ENCODE results near the gene ZBTB46.
"Not testable (repeated sequence)": the region's sequence is repeated elsewhere in the genome, so short reads cannot be mapped to it uniquely, and the experiment has no call there.

ZBTB46 gene

DNA sequence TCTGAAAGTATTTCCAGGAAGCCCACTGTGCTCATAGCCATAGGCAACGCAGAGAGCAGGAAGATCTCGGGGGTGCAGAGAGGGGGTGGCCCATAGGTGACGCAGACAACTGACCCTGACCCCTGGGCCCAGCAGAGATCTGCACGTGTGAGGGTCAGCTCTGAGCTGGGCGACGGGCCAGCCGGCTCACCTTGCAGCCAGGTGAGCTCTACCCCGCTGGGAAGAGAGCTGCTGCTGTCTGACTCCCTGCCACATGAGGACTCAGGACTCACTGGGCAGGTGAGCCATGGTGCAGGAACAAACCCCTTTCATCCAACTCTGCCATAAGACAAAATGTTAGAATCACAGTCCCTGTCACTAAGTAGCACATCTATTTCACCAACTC is 19.6 kb downstream of the ZBTB46 start:
- no peaks in the 10 kb centered on the region for H3K36me3 ChIP-seq (ENCODE audit: insufficient read depth, low read length)
- no peak overlapping the region for H2AFZ ChIP-seq (ENCODE audit: low read length, unreplicated experiment)
- H3K4me3 ChIP-seq (ENCODE audit: low read depth, low read length): no peak overlapping the region
- no peaks in the 10 kb centered on the region for H3K4me1 ChIP-seq (ENCODE audit: control insufficient read depth, insufficient read depth, low read length, unreplicated experiment)
- no peak overlapping the region for H3K27ac ChIP-seq (ENCODE audit: low read depth, low read length)
- H3K79me2 ChIP-seq (ENCODE audit: control insufficient read depth, insufficient read depth, low read length, unreplicated experiment): no peaks in the 10 kb centered on the region
- no peaks in the 10 kb centered on the region for H3K27me3 ChIP-seq (ENCODE audit: insufficient read depth, low read length)

DNA sequence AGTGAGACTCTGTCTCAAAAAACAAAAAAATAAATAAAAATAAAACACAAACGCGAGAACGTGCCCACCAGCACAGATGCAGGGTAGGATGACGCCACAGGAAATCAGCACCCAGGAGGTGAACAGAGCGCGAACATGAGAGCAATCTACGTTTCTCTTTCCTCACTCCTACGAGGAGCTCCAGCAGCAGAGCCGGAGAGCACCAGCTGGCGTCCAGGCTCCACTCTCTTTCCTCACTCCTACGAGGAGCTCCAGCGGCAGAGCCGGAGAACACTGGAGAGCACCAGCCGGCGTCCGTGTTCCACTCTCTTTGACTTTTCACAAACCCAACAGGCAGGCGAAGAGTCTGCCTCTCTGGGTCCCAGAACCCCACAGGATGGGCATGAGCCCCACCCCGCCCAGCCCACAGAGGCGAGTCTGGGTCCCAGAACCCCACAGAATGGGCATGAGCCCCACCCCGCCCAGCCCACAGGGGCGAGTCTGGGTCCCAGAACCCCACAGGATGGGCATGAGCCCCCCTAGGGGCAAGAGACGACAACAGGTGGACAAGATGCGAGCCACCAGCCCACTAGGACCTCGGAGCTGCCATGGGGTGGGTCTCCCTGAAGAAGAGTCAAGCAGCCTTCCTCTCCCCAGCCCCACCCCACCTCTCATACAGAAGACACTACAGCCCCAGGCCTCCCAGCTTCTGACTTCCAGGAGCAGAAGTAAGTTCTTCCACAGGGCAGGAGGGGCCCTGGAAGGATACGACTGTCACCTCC is 20.2 kb downstream of the ZBTB46 start:
- H3K4me3 ChIP-seq (ENCODE audit: low read depth, low read length): no peak overlapping the region
- no peak overlapping the region for H2AFZ ChIP-seq (ENCODE audit: low read length, unreplicated experiment)
- H3K4me1 ChIP-seq (ENCODE audit: control insufficient read depth, insufficient read depth, low read length, unreplicated experiment): no peaks in the 10 kb centered on the region
- H3K27ac ChIP-seq (ENCODE audit: low read depth, low read length): no peak overlapping the region
- H3K27me3 ChIP-seq (ENCODE audit: insufficient read depth, low read length): no peaks in the 10 kb centered on the region
- H3K36me3 ChIP-seq (ENCODE audit: insufficient read depth, low read length): no peaks in the 10 kb centered on the region
- H3K79me2 ChIP-seq (ENCODE audit: control insufficient read depth, insufficient read depth, low read length, unreplicated experiment): no peaks in the 10 kb centered on the region

DNA sequence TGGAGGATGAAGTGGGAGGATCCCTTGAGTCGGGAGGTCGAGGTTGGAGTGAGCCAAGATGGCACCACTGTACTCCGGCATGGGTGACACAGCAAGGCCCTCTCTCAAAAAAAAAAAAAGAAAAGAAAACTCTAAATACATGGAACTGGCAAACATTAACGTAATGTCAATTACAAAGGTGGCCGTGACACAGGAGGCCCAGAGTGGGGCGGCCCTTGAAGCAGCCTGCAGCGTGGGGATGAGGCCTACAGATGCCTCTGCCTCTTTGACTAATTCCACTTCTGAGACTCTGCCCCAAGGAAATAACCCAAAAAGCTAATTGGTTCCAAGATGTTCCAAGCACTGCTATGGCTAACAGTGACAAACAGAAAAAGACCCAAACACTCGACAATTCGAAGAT is 21.2 kb downstream of the ZBTB46 start:
- no peaks in the 10 kb centered on the region for H3K79me2 ChIP-seq (ENCODE audit: control insufficient read depth, insufficient read depth, low read length, unreplicated experiment)
- no peaks in the 10 kb centered on the region for H3K27me3 ChIP-seq (ENCODE audit: insufficient read depth, low read length)
- H3K27ac ChIP-seq (ENCODE audit: low read depth, low read length): no peak overlapping the region

DNA sequence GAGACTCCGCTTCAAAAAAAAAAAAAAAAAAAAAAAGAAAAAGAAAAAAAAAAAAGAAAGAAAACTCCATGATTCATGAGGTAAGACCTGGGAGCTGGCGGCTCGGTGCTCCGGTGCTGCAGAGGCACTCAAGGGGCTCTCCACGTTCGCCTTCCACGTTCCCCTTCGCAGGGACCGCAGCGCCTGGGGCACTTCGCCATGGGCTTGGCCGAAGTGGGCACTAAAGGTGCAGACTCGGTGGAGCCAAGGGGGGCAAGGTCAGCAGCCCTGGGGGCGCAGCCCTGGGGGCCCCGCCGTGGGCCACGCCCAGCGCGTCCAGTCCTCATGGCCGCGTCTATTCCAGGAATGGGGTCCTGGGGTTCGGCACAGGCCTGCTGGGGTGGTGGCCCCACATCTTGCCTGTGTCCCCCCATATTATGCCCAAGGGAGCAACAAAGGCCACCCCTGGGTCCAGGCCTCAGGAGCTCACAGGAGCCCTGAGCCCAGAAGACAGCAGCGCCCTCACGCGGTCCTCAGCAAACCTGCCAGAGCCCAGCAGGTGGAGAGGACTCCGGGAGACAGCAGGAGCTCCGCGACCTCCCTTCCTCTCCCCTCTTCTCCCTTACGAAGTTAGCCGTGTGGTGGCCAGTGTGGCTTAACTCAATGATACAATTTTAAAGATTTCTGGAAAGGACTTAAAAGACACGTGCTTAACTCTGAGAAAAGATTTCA is 21.9 kb downstream of the ZBTB46 start:
- Histone ChIP-seq H3K4me3 (ENCODE audit: low read depth, low read length) (no peak overlapping the region), H3K36me3 (ENCODE audit: insufficient read depth, low read length) (no peaks in the 10 kb centered on the region), H3K27me3 (ENCODE audit: insufficient read depth, low read length) (no peaks in the 10 kb centered on the region), H2AFZ (ENCODE audit: low read length, unreplicated experiment) (no peak overlapping the region), H3K27ac (ENCODE audit: low read depth, low read length) (no peak overlapping the region), H3K4me1 (ENCODE audit: control insufficient read depth, insufficient read depth, low read length, unreplicated experiment) (no peaks in the 10 kb centered on the region), H3K79me2 (ENCODE audit: control insufficient read depth, insufficient read depth, low read length, unreplicated experiment) (no peaks in the 10 kb centered on the region)

More for the DNA sequence above, 21.2 kb downstream of the ZBTB46 start:
- H3K4me1 ChIP-seq (ENCODE audit: control insufficient read depth, insufficient read depth, low read length, unreplicated experiment): no peaks in the 10 kb centered on the region
- H3K4me3 ChIP-seq (ENCODE audit: low read depth, low read length): no peak overlapping the region
- no peaks in the 10 kb centered on the region for H3K36me3 ChIP-seq (ENCODE audit: insufficient read depth, low read length)
- no peak overlapping the region for H2AFZ ChIP-seq (ENCODE audit: low read length, unreplicated experiment)

DNA sequence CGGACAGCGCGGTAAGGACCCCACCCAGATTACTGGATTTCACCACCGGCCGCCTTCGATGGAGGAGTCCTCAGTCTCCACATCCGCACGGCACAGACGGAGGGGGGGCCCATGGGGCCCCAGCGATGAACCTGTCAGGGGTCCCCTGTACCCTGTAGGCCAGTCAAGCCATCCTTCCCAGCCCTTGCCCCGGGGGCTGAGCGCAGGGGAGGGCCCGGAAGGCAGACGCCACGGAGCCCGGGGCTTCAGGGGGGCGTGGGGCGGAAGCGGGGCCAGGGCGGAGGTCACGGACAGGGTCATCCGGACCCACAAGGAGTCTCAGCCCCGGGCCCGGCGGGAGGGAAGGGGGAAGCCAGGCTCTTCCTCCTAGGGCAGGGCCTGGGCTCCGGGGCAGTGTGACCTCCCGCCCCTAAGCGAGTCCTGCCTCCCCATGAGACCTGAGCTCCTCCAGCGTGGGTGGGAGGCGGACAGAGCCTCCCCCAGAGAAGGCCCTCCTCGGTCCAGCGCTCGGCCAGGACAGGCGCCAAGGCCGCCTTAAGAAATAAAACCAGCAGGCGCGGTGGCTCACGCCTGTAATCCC is 22.8 kb downstream of the ZBTB46 start:
- Histone ChIP-seq H3K4me3 (ENCODE audit: low read depth, low read length) (no peak overlapping the region), H3K36me3 (ENCODE audit: insufficient read depth, low read length) (no peaks in the 10 kb centered on the region), H2AFZ (ENCODE audit: low read length, unreplicated experiment) (no peak overlapping the region), H3K79me2 (ENCODE audit: control insufficient read depth, insufficient read depth, low read length, unreplicated experiment) (no peaks in the 10 kb centered on the region), H3K27ac (ENCODE audit: low read depth, low read length) (no peak overlapping the region), H3K27me3 (ENCODE audit: insufficient read depth, low read length) (no peaks in the 10 kb centered on the region), H3K4me1 (ENCODE audit: control insufficient read depth, insufficient read depth, low read length, unreplicated experiment) (no peaks in the 10 kb centered on the region)

DNA sequence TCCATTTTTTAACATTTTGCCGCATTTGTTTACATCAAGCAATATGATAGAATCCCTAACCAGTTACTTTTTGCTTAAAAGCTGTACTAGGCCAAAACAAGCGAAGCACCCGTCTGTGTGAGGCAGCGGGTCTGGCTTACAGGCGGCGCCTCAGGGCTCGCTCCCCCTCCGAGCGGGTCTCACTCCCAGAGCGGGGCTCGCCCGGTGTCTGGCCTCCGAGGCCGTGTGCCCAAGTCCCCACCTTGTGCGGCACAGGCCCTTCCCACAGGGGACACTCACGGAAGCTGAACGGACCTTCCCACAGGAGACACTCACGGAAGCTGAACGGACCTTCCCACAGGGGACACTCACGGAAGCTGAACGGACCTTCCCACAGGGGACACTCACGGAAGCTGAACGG is 23.4 kb downstream of the ZBTB46 start:
- Histone ChIP-seq H3K79me2 (ENCODE audit: control insufficient read depth, insufficient read depth, low read length, unreplicated experiment) (no peaks in the 10 kb centered on the region), H3K4me3 (ENCODE audit: low read depth, low read length) (no peak overlapping the region), H3K27me3 (ENCODE audit: insufficient read depth, low read length) (no peaks in the 10 kb centered on the region), H2AFZ (ENCODE audit: low read length, unreplicated experiment) (no peak overlapping the region), H3K27ac (ENCODE audit: low read depth, low read length) (no peak overlapping the region), H3K36me3 (ENCODE audit: insufficient read depth, low read length) (no peaks in the 10 kb centered on the region), H3K4me1 (ENCODE audit: control insufficient read depth, insufficient read depth, low read length, unreplicated experiment) (no peaks in the 10 kb centered on the region)

DNA sequence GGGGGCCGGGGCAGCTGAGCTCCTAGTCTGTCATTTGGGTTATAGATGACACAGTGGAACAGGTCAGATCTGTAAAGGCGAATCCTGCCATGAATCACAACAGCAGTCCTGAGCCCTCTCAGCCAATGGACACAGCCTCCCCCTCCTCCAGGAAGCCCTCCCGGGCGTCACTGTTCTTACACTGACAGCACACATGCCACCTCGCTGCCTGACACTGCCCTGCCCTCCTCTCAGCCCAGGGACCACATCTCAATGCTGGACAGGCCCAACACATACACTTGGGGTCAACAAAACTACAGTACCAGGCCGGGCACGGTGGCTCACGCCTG is 26.8 kb downstream of the ZBTB46 start:
- H3K4me3 ChIP-seq (ENCODE audit: low read depth, low read length): no peak overlapping the region
- H3K36me3 ChIP-seq (ENCODE audit: insufficient read depth, low read length): no peaks in the 10 kb centered on the region
- H3K27me3 ChIP-seq (ENCODE audit: insufficient read depth, low read length): no peaks in the 10 kb centered on the region
- no peaks in the 10 kb centered on the region for H3K79me2 ChIP-seq (ENCODE audit: control insufficient read depth, insufficient read depth, low read length, unreplicated experiment)
- no peaks in the 10 kb centered on the region for H3K4me1 ChIP-seq (ENCODE audit: control insufficient read depth, insufficient read depth, low read length, unreplicated experiment)
- H3K27ac ChIP-seq (ENCODE audit: low read depth, low read length): no peak overlapping the region
- H2AFZ ChIP-seq (ENCODE audit: low read length, unreplicated experiment): no peak overlapping the region

DNA sequence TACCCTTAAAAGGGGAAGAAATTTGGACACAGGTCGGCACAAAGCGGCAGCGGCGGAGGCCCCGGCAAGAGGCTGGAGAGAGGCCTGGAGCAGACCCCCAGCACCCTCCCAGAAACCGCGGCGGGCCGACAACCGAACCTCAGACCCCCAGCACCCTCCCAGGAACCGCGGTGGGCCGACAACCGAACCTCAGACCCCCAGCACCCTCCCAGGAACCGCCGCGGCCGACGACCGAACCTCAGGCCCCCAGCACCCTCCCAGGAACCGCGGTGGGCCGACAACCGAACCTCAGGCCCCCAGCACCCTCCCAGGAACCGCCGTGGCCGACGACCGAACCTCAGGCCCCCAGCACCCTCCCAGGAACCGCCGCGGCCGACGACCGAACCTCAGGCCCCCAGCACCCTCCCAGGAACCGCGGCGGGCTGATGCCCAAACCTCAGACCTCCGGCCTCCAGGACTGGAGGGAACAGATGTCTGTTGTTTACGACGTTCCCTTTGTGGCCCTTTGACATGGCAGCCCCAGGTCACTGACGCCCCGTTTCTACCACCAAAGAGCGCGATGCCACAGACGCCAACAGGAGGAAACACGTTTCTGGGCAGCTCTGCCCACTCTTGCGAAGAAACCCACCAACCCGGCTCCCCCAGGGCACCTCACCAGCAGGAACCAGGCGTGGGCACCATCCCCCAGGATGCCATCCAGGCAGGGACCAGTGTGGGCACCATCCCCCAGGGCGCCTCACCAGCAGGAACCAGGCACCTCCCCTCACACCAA is 28.4 kb downstream of the ZBTB46 start:
- Histone ChIP-seq H3K4me3 (ENCODE audit: low read depth, low read length) (no peak overlapping the region), H3K4me1 (ENCODE audit: control insufficient read depth, insufficient read depth, low read length, unreplicated experiment) (no peaks in the 10 kb centered on the region), H3K79me2 (ENCODE audit: control insufficient read depth, insufficient read depth, low read length, unreplicated experiment) (no peaks in the 10 kb centered on the region), H3K36me3 (ENCODE audit: insufficient read depth, low read length) (no peaks in the 10 kb centered on the region), H2AFZ (ENCODE audit: low read length, unreplicated experiment) (no peak overlapping the region), H3K27me3 (ENCODE audit: insufficient read depth, low read length) (no peaks in the 10 kb centered on the region), H3K27ac (ENCODE audit: low read depth, low read length) (no peak overlapping the region)

DNA sequence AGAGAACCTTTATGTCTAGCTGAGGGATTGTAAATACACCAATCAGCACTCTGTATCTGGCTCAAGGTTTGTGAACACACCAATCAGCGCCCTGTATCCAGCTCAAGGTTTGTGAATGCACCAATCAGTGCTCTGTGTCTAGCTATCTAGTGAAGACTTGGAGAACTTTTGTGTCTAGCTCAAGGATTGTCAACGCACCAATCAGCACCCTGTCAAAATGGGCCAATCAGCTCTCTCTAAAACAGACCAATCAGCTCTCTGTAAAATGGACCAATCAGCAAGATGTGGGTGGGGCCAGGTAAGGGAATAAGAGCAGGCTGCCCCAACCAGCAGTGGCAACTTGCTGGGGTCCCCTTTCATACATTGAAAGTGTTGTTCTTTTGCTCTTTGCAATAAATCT is 29.9 kb downstream of the ZBTB46 start:
- H3K27me3 ChIP-seq (ENCODE audit: insufficient read depth, low read length); H3K4me3 ChIP-seq (ENCODE audit: low read depth, low read length); H3K4me1 ChIP-seq (ENCODE audit: control insufficient read depth, insufficient read depth, low read length, unreplicated experiment); H3K79me2 ChIP-seq (ENCODE audit: control insufficient read depth, insufficient read depth, low read length, unreplicated experiment); H2AFZ ChIP-seq (ENCODE audit: low read length, unreplicated experiment); H3K27ac ChIP-seq (ENCODE audit: low read depth, low read length); H3K36me3 ChIP-seq (ENCODE audit: insufficient read depth, low read length): not testable (repeated sequence)

DNA sequence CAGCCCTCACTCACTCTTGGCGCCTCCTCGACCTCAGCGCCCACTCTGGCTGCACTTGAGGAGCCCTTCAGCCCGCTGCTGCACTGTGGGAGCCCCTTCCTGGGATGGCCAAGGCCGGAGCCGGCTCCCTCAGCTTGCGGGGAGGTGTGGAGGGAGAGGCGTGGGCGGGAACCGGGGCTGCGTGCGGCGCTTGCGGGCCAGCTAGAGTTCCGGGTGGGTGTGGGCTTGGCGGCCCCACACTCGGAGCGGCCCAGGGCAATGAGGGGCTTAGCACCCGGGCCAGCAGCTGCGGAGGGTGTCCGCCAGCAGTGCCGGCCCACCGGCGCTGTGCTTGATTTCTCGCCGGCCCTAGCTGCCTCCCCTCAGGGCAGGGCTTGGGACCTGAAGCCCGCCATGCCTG is 30.7 kb downstream of the ZBTB46 start:
- H3K79me2 ChIP-seq (ENCODE audit: control insufficient read depth, insufficient read depth, low read length, unreplicated experiment); H3K36me3 ChIP-seq (ENCODE audit: insufficient read depth, low read length); H3K27ac ChIP-seq (ENCODE audit: low read depth, low read length); H3K4me1 ChIP-seq (ENCODE audit: control insufficient read depth, insufficient read depth, low read length, unreplicated experiment); H3K27me3 ChIP-seq (ENCODE audit: insufficient read depth, low read length); H2AFZ ChIP-seq (ENCODE audit: low read length, unreplicated experiment); H3K4me3 ChIP-seq (ENCODE audit: low read depth, low read length): not testable (repeated sequence)
